Measurements from ENCODE around the gene SFRP5.
A peak's percentile ranks its signal among the peaks of the same experiment; 100 is the strongest.

SFRP5 gene

DNA sequence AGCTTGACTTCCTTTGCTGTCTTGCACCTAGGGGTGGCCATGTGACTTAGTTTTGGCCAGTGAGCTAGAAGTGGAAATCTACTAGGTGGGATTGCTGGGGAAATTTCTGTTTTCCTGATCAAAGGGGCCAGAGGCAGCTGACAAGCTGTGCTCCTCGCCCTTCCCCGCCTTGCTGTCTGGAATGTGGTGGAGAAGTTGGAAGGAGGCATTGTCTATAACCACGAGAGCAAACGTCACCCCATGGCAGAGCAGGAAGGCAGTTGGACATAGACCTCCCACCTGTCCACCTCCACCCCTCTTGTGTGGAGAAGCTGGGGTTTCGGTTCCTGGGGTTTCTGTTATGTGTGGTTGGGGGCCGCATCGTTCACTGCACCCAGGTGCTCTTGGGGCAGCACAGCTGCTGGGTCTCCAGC, 7.3 kb downstream of the SFRP5 start:
- DNase-seq (ENCODE audit: low read depth), result no peak

DNA sequence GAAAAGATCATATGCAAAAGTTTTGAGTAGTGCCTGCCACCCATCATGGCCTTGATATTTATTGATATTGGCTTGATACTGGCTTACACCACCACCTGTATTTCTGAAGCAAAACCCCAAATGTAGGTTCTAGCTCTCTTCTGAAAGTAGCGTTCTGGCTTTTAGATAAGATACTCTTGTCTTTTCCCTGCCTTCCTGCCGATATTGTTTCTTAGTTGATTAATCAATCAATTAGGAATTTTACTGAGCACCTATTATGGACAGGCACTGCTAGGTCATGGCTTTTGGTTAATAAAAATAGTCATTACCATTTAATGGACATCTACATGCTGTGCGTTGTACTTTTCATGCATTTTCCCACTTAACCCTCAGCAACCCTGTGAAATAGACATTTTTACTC, 7.9 kb downstream of the SFRP5 start:
- DNase-seq (ENCODE audit: low read depth), result no peak

- DNase-seq (ENCODE audit: low read depth), result no peak
Observed at GRCh38 chr10:97763411-97763810, 8.4 kb downstream of the SFRP5 start.

DNA sequence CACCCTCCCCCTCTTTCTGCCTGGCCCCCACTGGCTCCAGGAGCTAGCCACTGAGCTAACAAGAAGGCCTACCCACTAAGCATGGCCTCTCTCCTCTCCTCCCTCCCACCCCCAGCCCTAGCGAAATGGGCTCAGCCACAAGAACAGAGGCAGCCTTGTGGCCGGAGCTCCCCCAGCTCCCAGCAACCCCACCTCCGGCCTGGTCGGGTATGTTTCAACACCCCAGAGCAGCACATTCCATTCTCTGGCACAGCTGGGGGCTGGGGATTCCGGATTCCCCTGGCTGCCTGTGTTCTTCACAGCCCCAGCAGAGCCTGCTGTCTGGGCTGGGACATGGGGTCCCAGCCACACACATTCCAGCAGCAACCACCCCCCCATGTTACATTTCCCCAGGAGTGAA, 9.0 kb downstream of the SFRP5 start:
- no peak for DNase-seq (ENCODE audit: low read depth)

DNA sequence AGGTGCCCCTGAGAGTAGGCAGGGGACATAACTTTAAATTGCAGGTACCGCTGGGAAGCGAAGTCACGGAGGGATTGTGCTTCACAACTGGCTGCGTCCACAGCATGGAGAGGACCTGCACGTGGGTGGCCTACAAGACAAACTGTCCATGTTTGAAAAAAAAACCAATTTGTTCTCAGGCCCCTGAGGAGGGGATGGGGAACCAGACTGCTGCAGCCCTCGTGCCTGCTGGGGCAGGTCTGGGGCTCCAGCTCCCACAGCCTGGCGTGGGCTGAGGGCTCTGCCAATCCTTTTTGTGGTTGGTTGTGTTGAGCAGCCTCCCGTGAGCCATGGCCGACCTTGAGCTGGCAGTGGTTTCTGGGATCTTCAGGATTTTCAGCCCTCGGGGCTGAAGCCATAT, 9.7 kb downstream of the SFRP5 start:
- DNase-seq (ENCODE audit: low read depth), result no peak

DNA sequence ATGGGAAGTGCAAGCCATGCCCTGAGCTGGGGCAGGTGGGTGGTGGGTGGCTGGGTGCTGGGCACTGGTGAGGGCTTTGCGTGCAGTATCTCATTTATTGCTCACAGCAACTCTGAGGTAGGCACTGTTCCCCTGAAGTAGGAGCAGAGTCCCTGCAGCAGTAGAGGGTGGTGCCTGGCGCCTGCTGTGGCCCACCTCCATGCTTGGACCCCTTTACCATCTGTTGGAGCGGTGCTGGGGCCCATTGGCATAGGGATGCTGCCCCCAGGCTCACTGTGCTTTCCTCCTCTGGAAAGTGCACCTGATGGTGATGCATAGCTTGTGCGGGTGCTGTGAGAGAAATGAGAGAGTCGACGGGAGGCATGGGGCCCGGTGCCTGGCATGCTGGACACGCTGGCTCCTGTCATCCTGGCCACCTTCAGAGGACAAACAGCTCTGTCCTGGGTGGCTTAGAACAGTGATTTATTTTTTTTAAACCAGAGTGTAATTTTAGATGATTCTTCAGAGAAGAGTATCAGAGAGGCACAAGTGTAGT, 10.4 kb downstream of the SFRP5 start:
- no peak for DNase-seq (ENCODE audit: low read depth)

GRCh38 chr10:97760461-97761257, 11.1 kb downstream of the SFRP5 start:
- DNase-seq (ENCODE audit: low read depth), result no peak

- no peak for DNase-seq (ENCODE audit: low read depth)
Observed at GRCh38 chr10:97759946-97760345, 11.9 kb downstream of the SFRP5 start.

DNA sequence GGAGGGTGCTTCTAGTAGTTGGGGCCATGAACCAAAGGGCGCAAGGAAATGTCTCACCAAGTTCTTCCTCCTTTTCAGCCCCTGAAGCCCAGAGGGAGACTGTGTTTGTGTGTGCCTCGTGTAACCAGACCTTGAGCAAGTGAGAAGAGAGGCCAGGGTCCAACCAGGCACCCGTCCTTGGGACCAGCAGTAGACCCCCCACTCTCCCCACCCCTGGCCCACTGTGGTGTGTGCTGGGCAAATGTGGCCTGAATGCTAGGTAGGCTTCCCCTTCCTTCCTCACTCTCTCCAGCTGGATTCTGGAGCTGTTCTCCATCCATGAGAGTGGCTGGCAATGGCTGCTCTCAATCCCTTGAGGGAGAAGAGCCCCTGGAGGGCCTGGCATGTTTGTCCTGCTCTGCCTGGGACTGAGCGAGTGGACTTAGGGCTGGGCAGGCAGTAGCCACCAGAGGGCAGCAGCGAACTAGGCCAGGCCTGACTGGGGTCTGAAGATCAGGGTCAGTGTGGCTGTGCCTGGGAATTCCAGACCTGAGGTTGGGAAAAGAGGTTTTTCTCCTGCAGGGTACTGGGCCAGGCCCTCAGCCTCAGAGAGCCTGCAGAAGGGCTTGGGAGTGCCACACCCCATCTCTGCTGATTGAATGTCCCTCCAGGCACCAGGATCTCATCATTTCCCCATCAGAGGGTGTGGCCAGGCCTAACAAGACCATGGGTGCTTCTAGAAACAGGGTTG, 12.5 kb downstream of the SFRP5 start:
- DNase-seq (ENCODE audit: low read depth), result peak; percentile 23

GRCh38 chr10:97757471-97757870, 14.3 kb downstream of the SFRP5 start:
- no peak for DNase-seq (ENCODE audit: low read depth)

DNA sequence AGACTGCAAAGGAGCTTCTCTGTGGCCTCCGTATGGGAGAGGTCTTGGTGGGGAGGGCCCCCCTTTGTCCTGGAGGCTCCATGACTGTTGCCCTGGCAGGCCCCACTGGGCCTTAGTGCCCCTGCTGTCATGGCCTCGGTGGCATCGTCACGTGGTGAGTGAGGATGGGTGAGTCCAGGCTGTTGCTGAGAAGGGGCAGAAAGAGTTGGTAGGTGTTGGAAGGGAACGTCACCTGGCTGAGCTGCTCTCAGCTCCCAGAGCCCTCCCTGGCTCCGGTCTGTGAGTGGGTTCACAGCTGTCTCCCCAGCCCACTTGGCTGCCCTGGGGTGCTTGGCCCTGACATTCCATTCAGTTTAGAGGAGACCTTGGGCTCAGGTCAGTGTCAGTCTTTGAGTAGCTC, 16.1 kb downstream of the SFRP5 start:
- no peak for DNase-seq (ENCODE audit: low read depth)

GRCh38 chr10:97754726-97755125, 17.1 kb downstream of the SFRP5 start:
- DNase-seq (ENCODE audit: low read depth), result no peak

- no peak for DNase-seq (ENCODE audit: low read depth)
Observed at GRCh38 chr10:97752956-97753355, 18.8 kb downstream of the SFRP5 start.

GRCh38 chr10:97748116-97748515, 23.7 kb downstream of the SFRP5 start:
- DNase-seq (ENCODE audit: low read depth), result no peak

DNA sequence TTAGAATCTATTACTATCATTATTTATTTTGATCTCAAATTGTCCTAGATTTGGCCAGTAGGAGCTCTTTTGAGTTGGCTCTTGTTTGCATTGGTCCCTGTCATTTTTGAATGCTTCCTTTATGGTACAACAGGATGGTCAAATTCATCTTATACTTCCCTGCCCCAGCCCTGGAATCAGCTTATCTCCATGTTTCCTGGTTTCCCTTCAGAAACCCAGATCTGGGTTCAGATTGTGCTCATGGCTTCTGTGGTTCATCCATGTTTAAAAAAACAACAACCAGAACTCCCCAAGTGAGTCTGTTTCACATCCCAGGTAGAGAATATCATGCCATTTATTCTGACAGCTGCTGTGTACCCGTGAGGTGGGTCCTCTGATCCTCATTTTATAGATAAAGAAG, 24.2 kb downstream of the SFRP5 start:
- no peak for DNase-seq (ENCODE audit: low read depth)

DNA sequence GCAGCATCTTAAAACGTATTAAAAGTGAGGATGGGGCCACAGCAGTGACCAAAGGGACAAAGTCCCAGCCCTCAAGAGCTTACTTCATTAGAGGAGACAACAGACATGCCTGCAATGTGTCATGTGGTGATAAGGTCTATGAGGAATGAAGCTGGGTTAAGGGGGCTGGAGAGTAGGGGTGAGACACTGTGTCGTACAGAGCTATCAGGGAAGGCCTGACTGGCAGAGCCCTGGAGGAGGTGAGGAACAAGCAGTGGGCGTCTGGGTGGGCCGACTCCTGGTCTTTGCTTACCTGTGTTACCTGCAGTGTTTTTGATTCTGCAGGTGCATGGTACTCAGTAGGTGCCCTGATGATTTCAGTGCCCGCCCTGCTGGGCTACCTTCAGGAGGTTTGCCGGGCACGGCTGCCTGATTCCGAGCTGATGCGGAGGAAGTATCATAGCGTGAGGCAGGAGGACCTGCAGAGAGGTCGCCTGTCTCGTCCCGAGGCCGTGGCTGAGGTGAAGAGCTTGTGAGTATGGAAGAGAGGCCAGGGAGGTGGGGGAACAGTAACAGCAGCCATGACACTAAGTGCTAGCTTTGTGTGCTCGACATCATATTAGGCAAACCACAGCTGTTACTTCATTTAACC, 27.3 kb downstream of the SFRP5 start:
- no peak for DNase-seq (ENCODE audit: low read depth)

DNA sequence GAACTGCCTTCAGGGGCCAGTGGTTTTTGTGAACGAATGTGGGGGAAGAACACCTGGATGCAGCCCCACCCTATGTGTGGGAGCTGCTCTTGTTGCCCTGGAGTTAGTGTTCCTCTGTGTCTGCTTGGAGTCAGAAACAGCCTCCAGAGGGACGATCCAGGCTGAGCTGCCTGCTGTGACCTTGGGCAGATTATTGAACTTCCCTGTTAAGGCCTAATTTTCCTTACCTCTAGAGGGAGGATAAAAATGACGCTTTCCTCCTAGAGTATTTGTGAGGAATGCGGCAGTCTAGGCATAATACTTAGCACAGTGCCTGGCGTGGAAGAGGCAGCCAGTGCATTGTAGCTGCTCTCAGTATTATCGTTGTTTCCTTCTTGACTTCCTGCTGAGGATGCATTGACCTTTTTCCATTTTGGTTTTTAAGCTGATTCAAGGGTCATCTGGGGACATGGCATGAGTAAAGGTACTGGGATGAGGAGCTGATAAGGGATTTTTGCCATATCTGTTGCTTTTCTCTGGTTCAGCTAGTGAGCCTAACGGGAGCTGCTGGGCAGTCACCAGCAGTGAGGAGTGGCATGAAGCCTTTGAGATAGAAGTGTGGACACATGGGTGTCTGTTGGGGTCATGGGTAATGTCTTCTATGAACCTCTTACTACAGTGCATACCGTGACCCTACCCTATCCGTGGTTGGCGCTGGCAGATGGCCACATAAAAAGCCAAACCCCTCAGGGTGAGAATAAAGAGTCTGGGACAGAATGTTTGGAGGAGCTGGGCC, 28.4 kb downstream of the SFRP5 start:
- DNase-seq (ENCODE audit: low read depth), result no peak

DNA sequence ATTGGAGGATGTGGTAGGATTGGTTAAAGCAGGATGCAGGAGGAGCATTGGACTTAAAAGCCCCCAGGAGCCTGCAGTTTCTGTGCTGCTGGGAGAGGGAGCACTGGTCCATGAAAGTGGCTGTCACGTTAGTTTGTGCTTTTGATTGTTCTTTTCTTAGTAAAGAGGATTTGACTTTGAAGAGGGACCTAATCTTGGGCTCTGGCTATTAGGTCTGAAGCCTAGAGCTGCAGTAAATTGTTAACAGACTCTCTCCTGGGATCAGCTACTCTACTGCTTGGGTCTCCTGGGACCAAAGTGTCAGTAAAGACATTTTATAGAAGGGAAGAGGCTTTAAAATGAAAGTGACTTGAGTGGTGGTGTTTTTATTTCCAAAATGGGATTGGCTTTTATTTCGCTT, 31.2 kb downstream of the SFRP5 start:
- no peak for DNase-seq (ENCODE audit: low read depth)

GRCh38 chr10:97738616-97739015, 33.2 kb downstream of the SFRP5 start:
- no peak for DNase-seq (ENCODE audit: low read depth)

- DNase-seq (ENCODE audit: low read depth), result no peak
Observed at GRCh38 chr10:97737770-97738265, 34.0 kb downstream of the SFRP5 start.

- DNase-seq (ENCODE audit: low read depth), result peak; percentile 97
Observed at GRCh38 chr10:97736902-97737769, 34.7 kb downstream of the SFRP5 start, which contains the start of gene ZFYVE27. TSS of gene ZFYVE27 (plus strand) at chr10:97737128. CDS start at chr10:97738478, 1,350 bp downstream.
